Right lobe of liver (tissue), 4 donors: ENCODE results near the gene SLCO4A1.

Experiments used
- CTCF ChIP-seq, 4 donors: fragments of 200-600 bp in 3 of 4; fragments of 450-650 bp in 1 of 4; IDR thresholded peaks; one replicate each; pipeline versions ENCODE4 v1.5.1 to v1.8.0; 2016 to 2022; ENCODE audit warnings: antibody characterized with exemption in 4 of 4, mild to moderate bottlenecking in 2 of 4
- POLR2A ChIP-seq: fragments of 450-650 bp; IDR thresholded peaks from one replicate; pipeline ENCODE4 v1.6.1; 2017; ENCODE audit warnings: antibody characterized with exemption, mild to moderate bottlenecking
- donor health status: DM: no; HTN: no; CAD: no.
- donor health status: DM: no; HTN: no; CAD: no.
- donor health status: DM: no; HTN: yes; CAD: no.

- TF ChIP-seq CTCF (IDR thresholded peaks at IDR 0.05) = no peak
- TF ChIP-seq POLR2A = no peak
These were observed 75.6 kb downstream of the SLCO4A1 start for GRCh38 chr20:62717933-62718332.
